ENCODE measurements around the gene FKTN.

DNA sequence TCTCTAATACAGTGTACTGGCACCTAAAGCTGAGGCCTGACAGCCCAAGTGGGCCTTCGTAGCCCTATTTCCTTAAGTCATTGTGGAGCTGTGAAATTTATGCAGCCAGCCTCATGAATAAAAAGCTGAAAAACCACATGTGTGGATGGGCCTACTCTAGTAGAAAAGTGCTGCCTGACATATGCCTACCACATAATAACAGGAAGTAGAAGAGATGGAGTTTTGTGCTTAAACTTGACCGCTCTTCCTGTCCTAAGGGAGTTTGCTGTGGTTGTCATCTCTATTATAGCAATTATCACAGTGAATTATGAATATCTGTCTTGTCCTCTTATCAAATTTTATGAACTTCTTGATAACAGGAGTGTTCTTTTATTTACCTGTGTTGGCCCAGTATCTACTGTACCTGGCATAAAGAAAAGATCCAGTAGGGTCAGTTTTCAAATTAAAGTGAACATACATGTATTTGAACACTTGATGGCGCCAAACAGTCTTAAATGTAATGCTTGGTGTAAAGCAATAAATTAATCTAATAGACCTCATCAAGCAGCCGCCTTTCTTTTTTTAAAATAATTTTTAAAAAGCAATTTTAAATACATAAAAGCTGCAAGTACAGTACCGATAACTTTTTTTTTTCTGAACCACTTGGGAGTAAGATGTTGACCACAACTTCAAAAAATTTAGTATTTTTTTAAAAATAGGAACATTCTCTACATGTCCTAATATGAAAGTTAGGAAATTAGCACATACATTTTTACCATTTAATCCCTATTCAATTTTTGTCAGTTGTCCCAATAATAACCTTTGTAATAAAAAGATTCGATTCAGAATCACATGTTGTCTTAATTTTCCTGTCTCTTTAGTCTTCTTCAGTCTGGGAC, 51.0 kb downstream of the FKTN start:
- TF ChIP-seq CTCF (conservative IDR thresholded peaks at IDR 0.05 in 1 of 2, IDR thresholded peaks at IDR 0.05 in 1 of 2; ENCODE audit: extremely low read depth in 1 of 2, insufficient read depth in 1 of 2, low read depth in 1 of 2, low read length in 2 of 2) (peak; percentile 53 to 57), EZH2 (IDR thresholded peaks at IDR 0.05; ENCODE audit: borderline replicate concordance, low read length) (no peak)

Data from mammary epithelial cell (primary cell).